ENCODE results near the gene RSBN1. TPM values are rescaled to one million over a fixed set of nuclear protein-coding genes. Genes with fewer than 3 reads are reported as not detected.
"Not testable (repeated sequence)": the region's sequence is repeated elsewhere in the genome, so short reads cannot be mapped to it uniquely, and the experiment has no call there.

RSBN1 gene
- total RNA-seq, 2 donors from 2014 or later = 14.2 to 17.4 TPM

GRCh38 chr1:113759333-113760101 lies 52.8 kb downstream of the RSBN1 start, which contains the start of gene PHTF1:
Gene PHTF1 (minus strand): TSS chr1:113759486. CDS start chr1:113758703, 783 bp downstream.
- intact Hi-C loops (cut with DNase I) = no loop called here
- H3K27ac ChIP-seq = peak within 1 kb of the TSS; percentile 86 to 95 (median 92)
- no peak for TF ChIP-seq CTCF (IDR thresholded peaks at IDR 0.05)
- TF ChIP-seq POLR2A (IDR thresholded peaks at IDR 0.05) = peak; percentile 63 to 88 (median 84)
- peaks cover 19% of the 10 kb centered on the region for H3K4me1 ChIP-seq
- peak within 1 kb of the TSS; percentile 63 to 100 for H3K4me3 ChIP-seq
- no peaks in the 10 kb centered on the region for H3K27me3 ChIP-seq
- no peaks in the 10 kb centered on the region for H3K9me3 ChIP-seq
- 0 to 1% methylated on average over 25 to 45 of the region's 47 CpGs for WGBS, 2 donors
- DNase-seq (peak; percentile 67 to 77 (median 73)), ATAC-seq (peak; percentile 83)
- H3K36me3 ChIP-seq (replicated peaks in 1 of 2; ENCODE audit: insufficient read depth in 1 of 2, low read depth in 2 of 2) = no peaks in the 10 kb centered on the region

GRCh38 chr1:113758631-113759332 lies 53.5 kb downstream of the RSBN1 start:
- H3K9me3 ChIP-seq = no peaks in the 10 kb centered on the region
- peak overlapping the region; percentile 86 to 95 (median 92) for H3K27ac ChIP-seq
- DNase-seq = peak; percentile 67 to 75 (median 72)
- 0 to 1% methylated on average over 26 to 46 of the region's 55 CpGs for WGBS, 2 donors
- H3K36me3 ChIP-seq (replicated peaks in 1 of 2; ENCODE audit: insufficient read depth in 1 of 2, low read depth in 2 of 2) = no peaks in the 10 kb centered on the region
- peak overlapping the region; percentile 63 to 100 for H3K4me3 ChIP-seq
- H3K27me3 ChIP-seq = no peaks in the 10 kb centered on the region
- peaks cover 19% of the 10 kb centered on the region for H3K4me1 ChIP-seq
- intact Hi-C loops (cut with DNase I) = no loop called here
- peak; percentile 76 for ATAC-seq
- TF ChIP-seq POLR2A (IDR thresholded peaks at IDR 0.05) (no peak), CTCF (IDR thresholded peaks at IDR 0.05) (no peak)

GRCh38 chr1:113756461-113756860 lies 55.8 kb downstream of the RSBN1 start:
- WGBS, 2 donors = 79 to 88% methylated on average over 1 of the region's 1 CpG
- H3K27me3 ChIP-seq = no peaks in the 10 kb centered on the region
- intact Hi-C loops (cut with DNase I) = no loop called here
- TF ChIP-seq POLR2A (IDR thresholded peaks at IDR 0.05) = no peak
- TF ChIP-seq CTCF (IDR thresholded peaks at IDR 0.05) = no peak
- peaks cover 19% of the 10 kb centered on the region for H3K4me1 ChIP-seq
- H3K36me3 ChIP-seq (replicated peaks in 1 of 2; ENCODE audit: insufficient read depth in 1 of 2, low read depth in 2 of 2) = no peaks in the 10 kb centered on the region
- DNase-seq (no peak), ATAC-seq (no peak)
- no peaks in the 10 kb centered on the region for H3K9me3 ChIP-seq
- no peak overlapping the region for H3K27ac ChIP-seq
- H3K4me3 ChIP-seq = no peak overlapping the region

GRCh38 chr1:113753333-113753732 lies 58.9 kb downstream of the RSBN1 start:
- intact Hi-C loops (cut with DNase I); H3K9me3 ChIP-seq; H3K36me3 ChIP-seq (replicated peaks in 1 of 2; ENCODE audit: insufficient read depth in 1 of 2, low read depth in 2 of 2); DNase-seq; ATAC-seq; H3K27ac ChIP-seq; H3K4me3 ChIP-seq; H3K27me3 ChIP-seq: not testable (repeated sequence)
- peaks cover 10% of the 10 kb centered on the region for H3K4me1 ChIP-seq
- WGBS, 2 donors = 94 to 95% methylated on average over 6 of the region's 6 CpGs

- Histone ChIP-seq H3K4me3 (no peak overlapping the region), H3K27ac (no peak overlapping the region), H3K36me3 (replicated peaks in 1 of 2; ENCODE audit: insufficient read depth in 1 of 2, low read depth in 2 of 2) (no peaks in the 10 kb centered on the region), H3K27me3 (no peaks in the 10 kb centered on the region), H3K9me3 (no peaks in the 10 kb centered on the region), H3K4me1 (no peaks in the 10 kb centered on the region)
- DNase-seq (no peak), ATAC-seq (no peak)
- no peak for TF ChIP-seq CTCF (IDR thresholded peaks at IDR 0.05)
- no peak for TF ChIP-seq POLR2A (IDR thresholded peaks at IDR 0.05)
- intact Hi-C loops (cut with DNase I) = no loop called here
- 88 to 92% methylated on average over 1 of the region's 1 CpG for WGBS, 2 donors
Observed at GRCh38 chr1:113751516-113751915, 60.8 kb downstream of the RSBN1 start.

Data from body of pancreas (tissue), 4 donors.